HG03139 (cell line): ENCODE data around the gene BNIP3.

ENCODE experiments used
- ATAC-seq: cut with Tn5 transposase; IDR thresholded peaks from one replicate; pipeline ENCODE4 v1.9.1; 2021; ENCODE audit not compliant: unreplicated experiment

BNIP3 gene, protein sequence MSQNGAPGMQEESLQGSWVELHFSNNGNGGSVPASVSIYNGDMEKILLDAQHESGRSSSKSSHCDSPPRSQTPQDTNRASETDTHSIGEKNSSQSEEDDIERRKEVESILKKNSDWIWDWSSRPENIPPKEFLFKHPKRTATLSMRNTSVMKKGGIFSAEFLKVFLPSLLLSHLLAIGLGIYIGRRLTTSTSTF

DNA sequence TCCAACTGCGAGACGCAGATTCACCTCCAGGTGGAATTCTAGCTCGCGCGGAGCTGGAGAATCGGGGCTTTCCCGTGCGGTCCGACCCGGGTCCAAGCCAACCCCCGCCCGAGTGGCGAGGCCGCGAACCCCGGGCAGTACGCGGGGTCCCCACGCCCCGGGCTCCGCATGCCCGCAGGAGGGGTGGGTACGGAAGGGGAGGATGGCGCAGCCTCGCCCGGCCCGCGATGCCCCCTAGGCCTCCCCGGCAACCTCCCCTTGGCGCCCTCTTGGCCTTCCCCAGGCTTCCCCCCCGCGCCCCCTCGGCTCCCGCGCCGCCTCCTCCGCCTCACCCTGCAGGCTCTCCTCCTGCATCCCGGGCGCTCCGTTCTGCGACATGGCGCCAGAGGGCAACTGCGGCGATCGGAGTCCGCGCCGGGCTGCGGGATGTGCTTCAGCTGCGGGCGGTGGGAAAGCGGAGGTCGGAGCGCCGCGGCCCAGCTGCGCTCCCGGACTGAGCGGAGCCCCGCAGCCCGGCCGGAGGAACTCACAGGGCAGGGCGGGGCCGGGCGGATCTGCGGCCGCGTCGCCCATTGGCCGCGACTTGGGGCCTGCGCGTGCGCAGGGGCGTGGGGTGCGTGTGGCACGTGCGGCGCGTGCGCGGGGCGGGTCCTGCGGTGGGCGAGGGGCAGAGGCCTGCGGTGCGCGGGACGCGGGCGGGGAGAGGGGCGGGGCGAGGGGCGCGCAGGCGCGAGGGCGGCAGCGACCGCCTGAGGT lies at the start of gene BNIP3:
BNIP3 (minus strand) TSS at position 495 of the 756 bp plus-strand sequence; CDS start at position 378, 117 bp downstream.
- peak; percentile 87 for ATAC-seq

DNA sequence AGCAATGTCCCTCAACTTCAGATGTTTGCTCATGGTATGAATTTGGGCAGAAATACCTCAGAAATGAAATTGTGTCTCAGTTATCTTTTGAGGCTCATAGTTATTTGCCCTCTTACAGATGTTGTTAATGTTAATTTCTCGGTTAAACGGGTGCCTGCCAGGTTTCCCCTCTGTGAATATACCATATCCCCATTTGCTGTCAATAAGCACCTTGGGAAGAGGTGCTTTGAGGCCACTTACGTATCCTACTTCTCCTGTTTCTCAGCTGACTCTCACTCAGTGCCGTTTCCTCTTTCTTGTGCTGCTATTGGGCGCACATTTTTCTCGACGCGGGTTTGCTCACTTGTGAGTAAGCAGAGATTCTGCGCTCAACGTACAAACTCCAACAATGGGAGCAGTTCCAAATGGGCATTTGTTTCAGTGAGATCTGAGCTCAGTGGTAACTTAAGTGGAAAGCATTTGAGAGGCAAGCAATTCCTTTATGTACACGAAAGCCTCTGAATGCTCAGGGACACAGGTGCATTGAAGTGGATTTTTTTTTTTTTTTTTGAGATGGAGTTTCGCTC lies 49.3 kb upstream of the BNIP3 start:
- no peak for ATAC-seq

DNA sequence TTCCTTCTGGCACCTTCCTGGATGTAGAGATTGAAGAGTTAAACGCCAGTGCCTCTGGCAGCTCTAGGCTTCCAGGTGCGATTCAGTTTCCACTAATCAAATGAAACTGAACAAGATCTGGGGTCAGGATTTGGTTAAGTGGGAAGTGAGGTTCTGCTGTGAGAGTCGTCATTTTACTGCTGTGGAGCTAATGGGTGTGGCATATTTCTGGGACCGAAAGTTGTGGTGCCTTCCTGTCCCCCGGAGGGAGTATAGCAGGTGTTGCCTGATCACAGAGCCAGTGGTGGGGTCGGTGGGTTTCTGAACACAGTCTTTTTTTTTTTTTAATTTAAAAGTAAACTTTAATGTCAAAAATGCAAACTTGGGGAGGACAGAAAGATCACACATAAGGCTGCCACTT lies 47.0 kb upstream of the BNIP3 start:
- ATAC-seq, result no peak

GRCh38 chr10:132027423-132027983 lies 45.8 kb upstream of the BNIP3 start:
- ATAC-seq, result no peak

GRCh38 chr10:132023092-132023811 lies 41.5 kb upstream of the BNIP3 start:
- ATAC-seq, result peak; percentile 79

DNA sequence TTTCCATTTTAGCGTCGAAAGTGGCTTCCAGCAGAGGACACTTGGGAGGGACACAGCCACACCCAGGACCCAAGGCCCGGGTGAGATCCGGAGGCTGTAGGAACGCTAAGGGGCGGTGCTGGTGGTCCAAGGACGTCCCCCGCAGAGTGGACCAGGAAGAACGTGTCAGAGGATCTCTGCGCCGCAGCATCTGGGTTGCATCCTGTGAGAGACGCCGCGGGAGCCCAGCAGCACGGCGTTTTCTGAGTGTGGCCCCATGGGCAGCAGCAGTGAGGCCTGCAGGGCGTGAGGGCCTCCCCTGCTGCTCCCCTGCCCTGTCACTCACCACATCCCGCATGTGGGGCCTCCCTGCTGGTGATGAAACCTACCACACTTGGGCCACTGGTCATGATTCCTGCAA lies 40.5 kb upstream of the BNIP3 start:
- ATAC-seq, result no peak

GRCh38 chr10:132021504-132022143 lies 39.9 kb upstream of the BNIP3 start:
- no peak for ATAC-seq

GRCh38 chr10:132021046-132021445 lies 39.3 kb upstream of the BNIP3 start:
- no peak for ATAC-seq

DNA sequence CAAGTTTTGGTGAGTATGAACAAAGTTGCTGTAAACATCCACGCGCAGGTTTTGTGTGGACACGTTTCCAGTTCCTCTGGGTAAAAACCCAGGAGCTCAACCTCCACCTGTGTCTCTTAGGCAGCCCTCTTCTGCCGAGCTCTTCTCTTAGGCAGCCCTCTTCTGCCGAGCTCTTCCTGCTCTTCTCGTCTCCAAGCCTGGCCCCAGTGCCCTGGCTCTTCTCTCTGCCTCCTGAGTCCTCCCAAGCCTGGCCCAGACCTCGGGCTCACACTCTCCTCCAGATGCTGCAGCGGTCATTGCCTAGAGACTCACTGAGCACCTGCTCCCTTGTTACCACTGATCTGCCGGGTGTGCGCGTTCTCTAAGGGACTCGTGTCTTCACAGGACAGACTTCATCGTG lies 38.7 kb upstream of the BNIP3 start:
- ATAC-seq, result no peak

DNA sequence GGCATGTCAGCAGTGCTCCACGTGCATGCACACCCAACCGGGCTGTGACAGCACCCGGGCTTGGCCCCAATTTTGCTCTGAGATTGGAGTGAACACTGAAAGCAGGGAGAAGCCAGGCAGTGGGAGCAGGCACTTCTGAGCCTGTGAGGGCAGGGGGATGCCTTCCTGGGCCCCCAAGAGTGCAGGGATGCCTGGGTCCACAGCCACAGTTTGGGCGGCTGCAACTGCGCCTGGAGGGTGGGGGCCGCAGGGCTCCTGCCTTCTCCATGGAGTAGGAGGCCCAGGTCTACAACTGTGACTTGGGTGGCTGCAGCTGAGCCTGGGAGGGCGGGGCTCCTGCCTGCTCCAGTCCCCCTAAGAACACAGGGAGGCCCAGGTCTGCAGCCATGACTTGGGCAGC lies 37.6 kb upstream of the BNIP3 start:
- ATAC-seq, result no peak

DNA sequence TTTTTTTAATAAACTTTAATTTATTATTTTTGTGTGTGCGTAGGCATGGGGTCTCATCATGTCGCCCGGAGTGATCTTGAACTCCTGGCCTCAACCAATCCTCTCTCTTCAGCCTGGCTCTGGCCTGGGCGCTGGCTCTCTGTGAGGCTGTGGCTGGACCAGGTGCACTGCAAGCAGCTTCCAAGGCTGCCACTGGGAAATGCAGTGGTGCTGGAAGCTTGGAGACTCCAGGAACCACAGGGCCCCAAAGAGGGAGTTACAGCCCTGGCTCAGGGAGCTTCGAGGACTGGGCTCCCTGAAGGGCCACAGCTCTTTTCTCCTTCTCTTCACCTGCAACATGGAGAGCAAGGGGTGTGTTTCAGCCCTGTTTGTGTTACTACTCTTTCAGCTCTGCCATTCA lies 36.7 kb upstream of the BNIP3 start:
- no peak for ATAC-seq

GRCh38 chr10:132016514-132016913 lies 34.8 kb upstream of the BNIP3 start:
- no peak for ATAC-seq

GRCh38 chr10:132011445-132011844 lies 29.7 kb upstream of the BNIP3 start:
- ATAC-seq, result no peak

DNA sequence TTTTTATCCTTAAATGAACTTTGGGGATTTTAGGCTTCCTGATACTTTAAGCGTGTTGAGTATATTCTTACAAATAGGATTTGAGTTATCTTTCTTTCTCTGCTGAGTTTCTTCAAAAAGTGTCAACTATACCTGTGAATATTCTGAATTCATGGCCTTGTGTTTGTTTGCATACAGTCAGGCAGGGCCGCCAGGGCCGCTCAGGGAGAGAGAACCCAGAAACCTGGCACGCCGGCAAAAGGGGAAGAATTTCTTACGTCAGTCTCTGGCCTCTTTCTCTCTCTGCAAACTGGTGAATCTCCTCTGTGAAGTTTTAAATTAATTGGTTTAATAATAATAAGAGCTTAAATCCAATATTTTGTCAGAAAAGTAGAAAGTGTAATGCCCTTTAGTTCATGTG lies 29.3 kb upstream of the BNIP3 start:
- no peak for ATAC-seq

- ATAC-seq, result no peak
Measured at GRCh38 chr10:132010483-132010882, 28.8 kb upstream of the BNIP3 start.

DNA sequence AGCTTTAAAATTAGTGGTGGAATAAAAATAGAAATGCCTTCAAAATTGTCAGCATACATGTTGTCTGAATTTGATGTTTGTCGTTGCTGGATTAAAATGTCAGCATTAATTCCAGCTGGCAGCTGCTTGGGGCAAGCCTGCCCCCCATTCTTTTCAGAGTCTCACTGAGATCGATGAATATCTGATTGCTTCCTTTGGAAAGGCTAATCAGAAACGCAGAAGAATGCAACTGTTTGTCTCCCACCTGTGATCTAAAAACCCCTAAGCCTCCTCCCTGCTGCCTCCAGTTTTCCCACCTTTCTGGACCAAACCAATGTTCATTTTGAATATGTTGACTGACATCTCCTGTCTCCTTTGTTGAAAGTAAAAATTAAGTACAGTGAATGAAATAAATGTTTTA lies 27.9 kb upstream of the BNIP3 start:
- no peak for ATAC-seq

- no peak for ATAC-seq
Measured at GRCh38 chr10:132007681-132008080, 26.0 kb upstream of the BNIP3 start.

GRCh38 chr10:132006966-132007365 lies 25.2 kb upstream of the BNIP3 start:
- ATAC-seq, result no peak

GRCh38 chr10:132005147-132005546 lies 23.4 kb upstream of the BNIP3 start:
- no peak for ATAC-seq

- ATAC-seq, result no peak
Measured at GRCh38 chr10:132004052-132004451, 22.3 kb upstream of the BNIP3 start.
